H9 (cell line): ENCODE measurements around the gene LINC00632. TPM values are rescaled to one million over a fixed set of nuclear protein-coding genes. Genes with fewer than 3 reads are reported as not detected.

Source experiments
- DNase-seq: peaks from one replicate; pipeline ENCODE4 v3.0.0-alpha.2; 2017
- H2AFZ ChIP-seq: one replicate; pipeline ENCODE4 v1.6.1; 2013; ENCODE audit warnings: mild to moderate bottlenecking, low read length, control low read depth, moderate library complexity
- H2AK5ac ChIP-seq: 2 replicates; pipeline ENCODE4 v1.6.1; 2013; ENCODE audit warnings: low read length, control low read depth, mixed read lengths; ENCODE audit not compliant: insufficient read length
- H2BK120ac ChIP-seq: one replicate; pipeline ENCODE4 v1.6.1; 2013; ENCODE audit warnings: low read depth, mild to moderate bottlenecking, low read length, control low read depth, inconsistent platforms; ENCODE audit not compliant: poor library complexity, severe bottlenecking
- H2BK12ac ChIP-seq: 2 replicates; pipeline ENCODE4 v1.6.1; 2013; ENCODE audit warnings: low read length, control low read depth, mixed read lengths, low read depth; ENCODE audit not compliant: insufficient read length
- H2BK15ac ChIP-seq: 2 replicates; pipeline ENCODE4 v1.6.1; 2013; ENCODE audit warnings: low read depth, low read length, control low read depth
- H2BK20ac ChIP-seq: one replicate; pipeline ENCODE4 v1.6.1; 2013; ENCODE audit warnings: low read depth, mild to moderate bottlenecking, low read length, control low read depth, inconsistent platforms; ENCODE audit not compliant: poor library complexity, severe bottlenecking
- H2BK5ac ChIP-seq: 2 replicates; pipeline ENCODE4 v1.6.1; 2013; ENCODE audit warnings: low read length, control low read depth, mixed read lengths; ENCODE audit not compliant: insufficient read length
- H3K14ac ChIP-seq: 2 replicates; pipeline ENCODE4 v1.6.1; 2013; ENCODE audit warnings: low read length, control low read depth; ENCODE audit not compliant: insufficient read depth
- H3K18ac ChIP-seq: 2 replicates; pipeline ENCODE4 v1.6.1; 2013; ENCODE audit warnings: low read depth, mild to moderate bottlenecking, mixed read lengths, low read length, control low read depth; ENCODE audit not compliant: insufficient read length
- H3K23ac ChIP-seq: 2 replicates; pipeline ENCODE4 v1.6.1; 2013; ENCODE audit warnings: low read length, control low read depth, mixed read lengths, low read depth; ENCODE audit not compliant: insufficient read length
- H3K23me2 ChIP-seq: 2 replicates; pipeline ENCODE4 v1.6.1; 2013; ENCODE audit warnings: low read depth, mild to moderate bottlenecking, mixed read lengths, low read length, control low read depth; ENCODE audit not compliant: insufficient read length, poor library complexity, severe bottlenecking
- H3K27ac ChIP-seq: 2 replicates; pipeline ENCODE4 v1.5.1; 2013; ENCODE audit warnings: low read length, control low read depth, mixed read lengths, low read depth; ENCODE audit not compliant: insufficient read length
- H3K27me3 ChIP-seq: 2 replicates; pipeline ENCODE4 v1.6.1; 2013; ENCODE audit warnings: low read length, control low read depth, inconsistent platforms; ENCODE audit not compliant: insufficient read depth
- H3K4ac ChIP-seq: 2 replicates; pipeline ENCODE4 v1.6.1; 2013; ENCODE audit warnings: low read depth, mild to moderate bottlenecking, control low read depth, inconsistent platforms, low read length, moderate library complexity
- H3K4me1 ChIP-seq: 2 replicates; pipeline ENCODE4 v1.6.1; 2013; ENCODE audit warnings: low read length, control low read depth, inconsistent platforms; ENCODE audit not compliant: insufficient read depth
- H3K4me2 ChIP-seq: 2 replicates; pipeline ENCODE4 v1.6.1; 2013; ENCODE audit warnings: low read length, control low read depth, mixed read lengths; ENCODE audit not compliant: insufficient read length, insufficient read depth
- H3K56ac ChIP-seq: 2 replicates; pipeline ENCODE4 v1.6.1; 2013; ENCODE audit warnings: low read depth, mild to moderate bottlenecking, mixed read lengths, low read length, control low read depth; ENCODE audit not compliant: insufficient read length
- H3K79me1 ChIP-seq: 2 replicates; pipeline ENCODE4 v1.6.1; 2013; ENCODE audit warnings: low read depth, mild to moderate bottlenecking, moderate library complexity, low read length, control low read depth, inconsistent platforms; ENCODE audit not compliant: insufficient read depth, poor library complexity, severe bottlenecking
- H3K79me2 ChIP-seq: 2 replicates; pipeline ENCODE4 v1.6.1; 2013; ENCODE audit warnings: low read length, control low read depth, inconsistent platforms; ENCODE audit not compliant: insufficient read depth
- H3K9ac ChIP-seq: 2 replicates; pipeline ENCODE4 v1.6.1; 2013; ENCODE audit warnings: low read length, control low read depth, mixed read lengths; ENCODE audit not compliant: insufficient read length; ENCODE audit errors: extremely low read depth
- H3K9me3 ChIP-seq: one replicate; pipeline ENCODE4 v1.6.1; 2013; ENCODE audit warnings: low read depth, low read length, inconsistent platforms; ENCODE audit not compliant: control insufficient read depth
- H3T11ph ChIP-seq: one replicate; pipeline ENCODE4 v1.6.1; 2013; ENCODE audit warnings: mild to moderate bottlenecking, low read length, control low read depth, inconsistent platforms
- H4K20me1 ChIP-seq: one replicate; pipeline ENCODE4 v1.6.1; 2013; ENCODE audit not compliant: control insufficient read depth, insufficient read length, insufficient read depth
- H4K5ac ChIP-seq: 2 replicates; pipeline ENCODE4 v1.6.1; 2013; ENCODE audit warnings: low read depth, mild to moderate bottlenecking, mixed read lengths, low read length, control low read depth; ENCODE audit not compliant: insufficient read length
- H4K8ac ChIP-seq: replicated peaks from 2 replicates; pipeline ENCODE4 v1.6.1; 2013; ENCODE audit warnings: low read length, control low read depth, mixed read lengths, low read depth; ENCODE audit not compliant: insufficient read length
- H4K91ac ChIP-seq: 2 replicates; pipeline ENCODE4 v1.6.1; 2013; ENCODE audit warnings: low read depth, mild to moderate bottlenecking, moderate library complexity, mixed read lengths, low read length, control low read depth; ENCODE audit not compliant: insufficient read length
- H3K27ac Mint-ChIP-seq, 3 experiments: 2 replicates in 2 of 3; 3 replicates in 1 of 3; pipeline ENCODE4 v1.8.0; 2020 to 2021; ENCODE audit warnings: mixed read lengths in 3 of 3, mild to moderate bottlenecking in 1 of 3, moderate library complexity in 1 of 3
- H3K27me3 Mint-ChIP-seq: 2 replicates; pipeline ENCODE4 v1.8.0; 2021; ENCODE audit warnings: low read depth, mild to moderate bottlenecking, moderate library complexity, mixed read lengths
- H3K36me3 Mint-ChIP-seq, 3 experiments: 2 replicates in 2 of 3; 3 replicates in 1 of 3; pipeline ENCODE4 v1.8.0; 2020 to 2021; ENCODE audit warnings: low read depth in 3 of 3, mixed read lengths in 3 of 3; ENCODE audit not compliant: insufficient read depth in 1 of 3
- H3K4me1 Mint-ChIP-seq, 2 experiments: 2 replicates each; pipeline ENCODE4 v1.8.0; 2020; ENCODE audit warnings: mixed read lengths in 2 of 2
- H3K4me3 Mint-ChIP-seq, 2 experiments: 2 replicates in 1 of 2; 3 replicates in 1 of 2; pipeline ENCODE4 v1.8.0; 2020 to 2021; ENCODE audit warnings: mild to moderate bottlenecking in 2 of 2, mixed read lengths in 2 of 2, moderate library complexity in 1 of 2
- H3K9me3 Mint-ChIP-seq, 2 experiments: 2 replicates in 1 of 2; 3 replicates in 1 of 2; pipeline ENCODE4 v1.8.0; 2020; ENCODE audit warnings: mild to moderate bottlenecking in 2 of 2, mixed read lengths in 2 of 2, moderate library complexity in 1 of 2
- WGBS: extraction: QIAGEN DNeasy Blood & Tissue Kit; methylation state at CpG from one replicate; pipeline ENCODE4 v1.1.7; 2013; ENCODE audit warnings: missing lambda C conversion rate, low lambda C conversion rate, mixed read lengths; ENCODE audit not compliant: insufficient read length; ENCODE audit errors: extremely low coverage; 5-methylcytosine and 5-hydroxymethylcytosine counted together
- total RNA-seq: library from RNA; stranded (reverse); gene quantifications from 2 replicates; pipeline ENCODE4 v1.2.1, GENCODE V29; 2021
- TF ChIP-seq, protein P1 (sequence below): fragments of 200-600 bp; sonication (generic); conservative IDR thresholded peaks from 3 replicates; pipeline ENCODE4 v1.8.0; 2021; ENCODE audit warnings: antibody characterized with exemption, mild to moderate bottlenecking

Gene LINC00632
- total RNA-seq, 1 experiment from 2014 or later = 46.3 TPM

- H3K56ac ChIP-seq = no peak overlapping the region
- no peak overlapping the region for H3K4me2 ChIP-seq
- peaks cover 12 to 16% of the 10 kb centered on the region in 2 experiments for H3K4me1 Mint-ChIP-seq
- no peak overlapping the region for H2BK20ac ChIP-seq
- H3K9me3 ChIP-seq = no peaks in the 10 kb centered on the region
- H3K27ac Mint-ChIP-seq = no peak overlapping the region
- no peaks in the 10 kb centered on the region; the same call in 1 of the 2 replicates for H3K27me3 ChIP-seq
- H3T11ph ChIP-seq = no peak overlapping the region
- WGBS = no CpG with 5 or more reads among the region's 3 CpGs
- H4K8ac ChIP-seq = no peak overlapping the region
- H2BK15ac ChIP-seq = no peak overlapping the region
- H3K18ac ChIP-seq = no peak overlapping the region
- no peaks in the 10 kb centered on the region for H3K79me1 ChIP-seq
- H2AK5ac ChIP-seq = no peak overlapping the region
- peaks cover 23 to 51% of the 10 kb centered on the region in 2 experiments for H3K9me3 Mint-ChIP-seq
- H3K4me1 ChIP-seq = no peaks in the 10 kb centered on the region; the same call in 1 of the 2 replicates
- no peak overlapping the region for H2BK12ac ChIP-seq
- TF ChIP-seq, protein P1, sequence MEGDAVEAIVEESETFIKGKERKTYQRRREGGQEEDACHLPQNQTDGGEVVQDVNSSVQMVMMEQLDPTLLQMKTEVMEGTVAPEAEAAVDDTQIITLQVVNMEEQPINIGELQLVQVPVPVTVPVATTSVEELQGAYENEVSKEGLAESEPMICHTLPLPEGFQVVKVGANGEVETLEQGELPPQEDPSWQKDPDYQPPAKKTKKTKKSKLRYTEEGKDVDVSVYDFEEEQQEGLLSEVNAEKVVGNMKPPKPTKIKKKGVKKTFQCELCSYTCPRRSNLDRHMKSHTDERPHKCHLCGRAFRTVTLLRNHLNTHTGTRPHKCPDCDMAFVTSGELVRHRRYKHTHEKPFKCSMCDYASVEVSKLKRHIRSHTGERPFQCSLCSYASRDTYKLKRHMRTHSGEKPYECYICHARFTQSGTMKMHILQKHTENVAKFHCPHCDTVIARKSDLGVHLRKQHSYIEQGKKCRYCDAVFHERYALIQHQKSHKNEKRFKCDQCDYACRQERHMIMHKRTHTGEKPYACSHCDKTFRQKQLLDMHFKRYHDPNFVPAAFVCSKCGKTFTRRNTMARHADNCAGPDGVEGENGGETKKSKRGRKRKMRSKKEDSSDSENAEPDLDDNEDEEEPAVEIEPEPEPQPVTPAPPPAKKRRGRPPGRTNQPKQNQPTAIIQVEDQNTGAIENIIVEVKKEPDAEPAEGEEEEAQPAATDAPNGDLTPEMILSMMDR = no peak
- H3K23me2 ChIP-seq = peaks cover 6% of the 10 kb centered on the region
- no peak overlapping the region for H2BK5ac ChIP-seq
- no peak overlapping the region for H2BK120ac ChIP-seq
- H3K27ac ChIP-seq = no peak overlapping the region
- H3K36me3 Mint-ChIP-seq = peaks cover 10 to 13% (median 12%) of the 10 kb centered on the region in 3 experiments; a peak in 5 of 7 replicates
- no peak overlapping the region for H3K9ac ChIP-seq
- no peaks in the 10 kb centered on the region for H4K20me1 ChIP-seq
- H2AFZ ChIP-seq = no peak overlapping the region
- no peak overlapping the region for H3K4ac ChIP-seq
- H3K79me2 ChIP-seq = no peaks in the 10 kb centered on the region
- no peak for DNase-seq
- H3K14ac ChIP-seq = no peak overlapping the region
- no peak overlapping the region for H4K5ac ChIP-seq
- no peak overlapping the region for H4K91ac ChIP-seq
- H3K27me3 Mint-ChIP-seq = peaks cover 14% of the 10 kb centered on the region
- H3K23ac ChIP-seq = no peak overlapping the region
- H3K4me3 Mint-ChIP-seq = no peak overlapping the region
Observed at GRCh38 chrX:140767646-140768045, 58.1 kb downstream of the LINC00632 start.
